Measurements from ENCODE around the gene CDC25C.
"Not testable (repeated sequence)": the region's sequence is repeated elsewhere in the genome, so short reads cannot be mapped to it uniquely, and the experiment has no call there.

The CDC25C gene

GRCh38 chr5:138344887-138345622 lies 13.5 kb upstream of the CDC25C start:
- DNase-seq: no peak

GRCh38 chr5:138340008-138340407 lies 8.4 kb upstream of the CDC25C start:
- no peak for DNase-seq

GRCh38 chr5:138339464-138339863 lies 7.9 kb upstream of the CDC25C start:
- DNase-seq: no peak

GRCh38 chr5:138339091-138339456 lies 7.5 kb upstream of the CDC25C start:
- DNase-seq: no peak

- no peak for DNase-seq
These were observed 6.9 kb upstream of the CDC25C start for GRCh38 chr5:138338411-138339090.

- DNase-seq: peak; percentile 92 to 100
These were observed 6.2 kb upstream of the CDC25C start, which contains the start of gene FAM53C for GRCh38 chr5:138337685-138338410. Gene FAM53C, plus strand, starts transcription at chr5:138338266. Its CDS starts 3,070 bp downstream, at chr5:138341336.

GRCh38 chr5:138336952-138337684 lies 5.5 kb upstream of the CDC25C start:
- peak in 1 of 2 donors; percentile 81 for DNase-seq

GRCh38 chr5:138334867-138335447 lies 3.4 kb upstream of the CDC25C start:
- DNase-seq: no peak

- DNase-seq: no peak
These were observed 673 bp downstream of the CDC25C start for GRCh38 chr5:138330813-138331448.

GRCh38 chr5:138318211-138318610 lies 13.4 kb downstream of the CDC25C start:
- not testable (repeated sequence) for DNase-seq

- DNase-seq: no peak
These were observed 15.2 kb downstream of the CDC25C start for GRCh38 chr5:138316355-138316754.

- no peak for DNase-seq
These were observed 15.8 kb downstream of the CDC25C start for GRCh38 chr5:138315751-138316278.

GRCh38 chr5:138305797-138306196 lies 25.8 kb downstream of the CDC25C start:
- DNase-seq: peak in 1 of 2 donors; percentile 31

- DNase-seq: no peak
These were observed 28.2 kb downstream of the CDC25C start for GRCh38 chr5:138303372-138303771.

GRCh38 chr5:138289296-138289695 lies 42.3 kb downstream of the CDC25C start:
- no peak for DNase-seq

- DNase-seq: no peak
These were observed 44.4 kb downstream of the CDC25C start for GRCh38 chr5:138287246-138287645.

- DNase-seq: peak in 1 of 2 donors; percentile 32
These were observed 48.5 kb downstream of the CDC25C start for GRCh38 chr5:138282920-138283742.

GRCh38 chr5:138280915-138281314 lies 50.7 kb downstream of the CDC25C start:
- no peak for DNase-seq

- DNase-seq: no peak
These were observed 55.1 kb downstream of the CDC25C start for GRCh38 chr5:138276402-138277054.

- DNase-seq: no peak
These were observed 55.7 kb downstream of the CDC25C start for GRCh38 chr5:138275895-138276294.

Measured in bone marrow (tissue), 2 donors.